ENCODE measurements around the gene TRABD2A. TPM values are rescaled to one million over a fixed set of nuclear protein-coding genes. Genes with fewer than 3 reads are reported as not detected.

TRABD2A gene
- total RNA-seq, 1 experiment from 2014 or later = 1.7 TPM

DNA sequence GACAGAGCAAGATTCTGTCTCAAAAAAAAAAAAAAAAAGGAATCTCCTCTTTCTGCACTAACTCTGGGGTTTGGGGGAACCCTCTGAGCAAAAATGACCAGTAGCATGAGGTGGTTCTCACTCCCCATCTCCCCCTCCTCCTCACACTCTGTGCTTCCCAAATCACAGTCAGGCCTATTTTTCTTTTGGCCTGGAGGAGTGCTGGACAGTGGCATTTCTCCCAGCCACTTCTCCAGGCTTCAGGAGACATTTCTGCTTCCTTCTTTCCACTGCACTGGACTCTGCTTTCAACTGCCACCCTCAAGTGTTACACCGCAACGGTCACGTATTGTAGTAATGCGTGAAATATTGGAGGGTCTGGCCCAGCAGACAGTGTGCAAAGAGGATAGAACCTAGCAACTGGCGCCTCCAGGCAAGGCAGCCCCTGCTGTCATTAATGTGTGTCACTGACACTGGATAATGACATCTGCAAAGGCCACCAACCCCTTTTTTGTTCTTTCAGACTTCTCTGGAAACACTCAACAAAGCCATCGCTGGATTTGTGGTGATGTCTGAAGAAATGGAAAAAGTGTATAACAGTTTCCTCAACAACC lies 68.9 kb downstream of the TRABD2A start:
- TF ChIP-seq, protein P1, sequence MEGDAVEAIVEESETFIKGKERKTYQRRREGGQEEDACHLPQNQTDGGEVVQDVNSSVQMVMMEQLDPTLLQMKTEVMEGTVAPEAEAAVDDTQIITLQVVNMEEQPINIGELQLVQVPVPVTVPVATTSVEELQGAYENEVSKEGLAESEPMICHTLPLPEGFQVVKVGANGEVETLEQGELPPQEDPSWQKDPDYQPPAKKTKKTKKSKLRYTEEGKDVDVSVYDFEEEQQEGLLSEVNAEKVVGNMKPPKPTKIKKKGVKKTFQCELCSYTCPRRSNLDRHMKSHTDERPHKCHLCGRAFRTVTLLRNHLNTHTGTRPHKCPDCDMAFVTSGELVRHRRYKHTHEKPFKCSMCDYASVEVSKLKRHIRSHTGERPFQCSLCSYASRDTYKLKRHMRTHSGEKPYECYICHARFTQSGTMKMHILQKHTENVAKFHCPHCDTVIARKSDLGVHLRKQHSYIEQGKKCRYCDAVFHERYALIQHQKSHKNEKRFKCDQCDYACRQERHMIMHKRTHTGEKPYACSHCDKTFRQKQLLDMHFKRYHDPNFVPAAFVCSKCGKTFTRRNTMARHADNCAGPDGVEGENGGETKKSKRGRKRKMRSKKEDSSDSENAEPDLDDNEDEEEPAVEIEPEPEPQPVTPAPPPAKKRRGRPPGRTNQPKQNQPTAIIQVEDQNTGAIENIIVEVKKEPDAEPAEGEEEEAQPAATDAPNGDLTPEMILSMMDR (conservative IDR thresholded peaks at IDR 0.05) = no peak
- Histone ChIP-seq H3K4me1 (ENCODE audit: insufficient read depth, low read length) (no peaks in the 10 kb centered on the region), H3K27ac (ENCODE audit: insufficient read length, low read depth, low read length) (no peak overlapping the region), H3K4ac (ENCODE audit: low read depth, low read length) (no peak overlapping the region), H3K18ac (ENCODE audit: insufficient read length, low read depth, low read length) (no peak overlapping the region), H3K79me2 (ENCODE audit: insufficient read depth, low read length) (no peaks in the 10 kb centered on the region), H3K27me3 (ENCODE audit: insufficient read depth, low read length) (no peaks in the 10 kb centered on the region), H3T11ph (ENCODE audit: low read length) (no peak overlapping the region), H3K9me3 (ENCODE audit: control insufficient read depth, low read depth, low read length) (no peaks in the 10 kb centered on the region), H2BK15ac (ENCODE audit: low read depth, low read length) (no peak overlapping the region), H2AK5ac (ENCODE audit: insufficient read length, low read length) (no peak overlapping the region), H2BK5ac (ENCODE audit: insufficient read length, low read length) (no peak overlapping the region), H3K4me2 (ENCODE audit: insufficient read depth, insufficient read length, low read length) (no peak overlapping the region), H2AFZ (ENCODE audit: low read length) (no peak overlapping the region), H4K5ac (ENCODE audit: insufficient read length, low read depth, low read length) (no peak overlapping the region), H3K14ac (ENCODE audit: insufficient read depth, low read length) (no peak overlapping the region), H2BK120ac (ENCODE audit: low read depth, low read length, poor library complexity, severe bottlenecking) (no peak overlapping the region), H2BK20ac (ENCODE audit: low read depth, low read length, poor library complexity, severe bottlenecking) (no peak overlapping the region), H3K23ac (ENCODE audit: insufficient read length, low read depth, low read length) (no peak overlapping the region), H3K23me2 (ENCODE audit: insufficient read length, low read depth, low read length, poor library complexity, severe bottlenecking) (no peaks in the 10 kb centered on the region), H4K8ac (replicated peaks; ENCODE audit: insufficient read length, low read depth, low read length) (no peak overlapping the region), H4K91ac (ENCODE audit: insufficient read length, low read depth, low read length) (no peak overlapping the region), H3K9ac (ENCODE audit: extremely low read depth, insufficient read length, low read length) (no peak overlapping the region), H3K56ac (ENCODE audit: insufficient read length, low read depth, low read length) (no peak overlapping the region), H4K20me1 (ENCODE audit: control insufficient read depth, insufficient read depth, insufficient read length) (no peaks in the 10 kb centered on the region), H3K79me1 (ENCODE audit: insufficient read depth, low read depth, low read length, poor library complexity, severe bottlenecking) (no peaks in the 10 kb centered on the region), H2BK12ac (ENCODE audit: insufficient read length, low read depth, low read length) (no peak overlapping the region)
- H3K36me3 Mint-ChIP-seq (ENCODE audit: insufficient read depth in 1 of 3, low read depth in 3 of 3) = no peaks in the 10 kb centered on the region
- peaks cover 0 to 3% of the 10 kb centered on the region in 2 experiments; a peak in 1 of 4 replicates for H3K4me1 Mint-ChIP-seq
- no peaks in the 10 kb centered on the region for H3K9me3 Mint-ChIP-seq
- WGBS (ENCODE audit: extremely low coverage, insufficient read length, low lambda C conversion rate) = no CpG with 5 or more reads among the region's 6 CpGs
- H3K27me3 Mint-ChIP-seq (ENCODE audit: low read depth) = peaks cover 6% of the 10 kb centered on the region
- no peak overlapping the region for H3K27ac Mint-ChIP-seq
- no peak overlapping the region for H3K4me3 Mint-ChIP-seq
- DNase-seq = no peak
